ENCODE data around the gene LRP8. TPM values are rescaled to one million over a fixed set of nuclear protein-coding genes. Genes with fewer than 3 reads are reported as not detected.

The LRP8 gene
- total RNA-seq, 3 donors from 2014 or later = 1.3 to 6.5 (median 1.4) TPM

GRCh38 chr1:53303243-53303642 lies 24.6 kb downstream of the LRP8 start:
- intact Hi-C loops (cut with DNase I, micrococcal nuclease) = no loop called here
- Histone ChIP-seq H3K9me3 (no peaks in the 10 kb centered on the region), H3K4me1 (ENCODE audit: low read depth) (no peaks in the 10 kb centered on the region), H3K4me3 (no peak overlapping the region), H3K36me3 (ENCODE audit: low read depth) (no peaks in the 10 kb centered on the region)
- no peak for ATAC-seq
- TF ChIP-seq CTCF (IDR thresholded peaks at IDR 0.05) = no peak
- DNase-seq = no peak

- DNase-seq = no peak
- no peaks in the 10 kb centered on the region for H3K9me3 ChIP-seq
- no peaks in the 10 kb centered on the region for H3K36me3 ChIP-seq (ENCODE audit: low read depth)
- peaks cover 15% of the 10 kb centered on the region for H3K4me1 ChIP-seq (ENCODE audit: low read depth)
- intact Hi-C loops (cut with DNase I, micrococcal nuclease) = no loop called here
- H3K4me3 ChIP-seq = no peak overlapping the region
- no peak for ATAC-seq
- TF ChIP-seq CTCF (IDR thresholded peaks at IDR 0.05) = no peak
Observed at GRCh38 chr1:53299233-53299632, 28.6 kb downstream of the LRP8 start.

- no peak for TF ChIP-seq CTCF (IDR thresholded peaks at IDR 0.05)
- Histone ChIP-seq H3K36me3 (ENCODE audit: low read depth) (no peaks in the 10 kb centered on the region), H3K9me3 (no peaks in the 10 kb centered on the region), H3K4me1 (ENCODE audit: low read depth) (peaks cover 15% of the 10 kb centered on the region), H3K4me3 (no peak overlapping the region)
- ATAC-seq (no peak), DNase-seq (no peak)
- intact Hi-C loops (cut with DNase I, micrococcal nuclease) = no loop called here
Observed at GRCh38 chr1:53298045-53298637, 29.7 kb downstream of the LRP8 start.

- no peaks in the 10 kb centered on the region for H3K36me3 ChIP-seq (ENCODE audit: low read depth)
- H3K4me1 ChIP-seq (ENCODE audit: low read depth) = peaks cover 15% of the 10 kb centered on the region
- no peak for ATAC-seq
- DNase-seq = no peak
- no peak for TF ChIP-seq CTCF (IDR thresholded peaks at IDR 0.05)
- intact Hi-C loops (cut with DNase I, micrococcal nuclease) = no loop called here
- no peaks in the 10 kb centered on the region for H3K9me3 ChIP-seq
- no peak overlapping the region for H3K4me3 ChIP-seq
Observed at GRCh38 chr1:53297195-53297594, 30.7 kb downstream of the LRP8 start.

GRCh38 chr1:53296117-53296749 lies 31.6 kb downstream of the LRP8 start:
- no peaks in the 10 kb centered on the region for H3K9me3 ChIP-seq
- intact Hi-C loops (cut with DNase I, micrococcal nuclease) = no loop called here
- no peak for TF ChIP-seq CTCF (IDR thresholded peaks at IDR 0.05)
- ATAC-seq (peak; percentile 55), DNase-seq (peak; percentile 46 to 75 (median 51))
- no peak overlapping the region for H3K4me3 ChIP-seq
- H3K36me3 ChIP-seq (ENCODE audit: low read depth) = no peaks in the 10 kb centered on the region
- peaks cover 15% of the 10 kb centered on the region for H3K4me1 ChIP-seq (ENCODE audit: low read depth)
